SKM-1 treated with dmso at 0.1 percent for 144 hours (cell line): ENCODE results near the gene UPK3B.
"Not testable (repeated sequence)": the region's sequence is repeated elsewhere in the genome, so short reads cannot be mapped to it uniquely, and the experiment has no call there.

ENCODE experiments used
- DNase-seq: peaks from one replicate; lab custom pipeline; 2025; ENCODE audit not compliant: unreplicated experiment; lab: John Stamatoyannopoulos, UW

The UPK3B gene

GRCh38 chr7:76512941-76513816, 2.8 kb downstream of the UPK3B start:
- DNase-seq: peak; percentile 6

- no peak for DNase-seq
These were observed 3.8 kb downstream of the UPK3B start for GRCh38 chr7:76513817-76514799.

- no peak for DNase-seq
These were observed 4.8 kb downstream of the UPK3B start for GRCh38 chr7:76514926-76515771.

- DNase-seq: peak; percentile 48
These were observed 5.7 kb downstream of the UPK3B start for GRCh38 chr7:76515999-76516443.

- not testable (repeated sequence) for DNase-seq
These were observed 6.6 kb downstream of the UPK3B start for GRCh38 chr7:76516932-76517331.

GRCh38 chr7:76526183-76526582, 15.8 kb downstream of the UPK3B start:
- not testable (repeated sequence) for DNase-seq

GRCh38 chr7:76531643-76532042, 21.3 kb downstream of the UPK3B start:
- not testable (repeated sequence) for DNase-seq

- not testable (repeated sequence) for DNase-seq
These were observed 32.8 kb downstream of the UPK3B start, which contains the start of gene SPDYE16 for GRCh38 chr7:76543197-76543596. Gene SPDYE16, minus strand, starts transcription at chr7:76543297. Its CDS starts 1,838 bp downstream, at chr7:76541459.

GRCh38 chr7:76549025-76549854, 38.9 kb downstream of the UPK3B start:
- DNase-seq: peak; percentile 87

GRCh38 chr7:76549855-76550248, 39.5 kb downstream of the UPK3B start:
- DNase-seq: not testable (repeated sequence)

GRCh38 chr7:76551992-76552391, 41.6 kb downstream of the UPK3B start:
- DNase-seq: not testable (repeated sequence)

GRCh38 chr7:76559685-76560084, 49.3 kb downstream of the UPK3B start:
- not testable (repeated sequence) for DNase-seq

GRCh38 chr7:76560157-76560556, 49.8 kb downstream of the UPK3B start:
- not testable (repeated sequence) for DNase-seq

- DNase-seq: not testable (repeated sequence)
These were observed 51.0 kb downstream of the UPK3B start for GRCh38 chr7:76561342-76561741.

GRCh38 chr7:76565001-76565400, 54.6 kb downstream of the UPK3B start:
- not testable (repeated sequence) for DNase-seq
